IMR-90 (cell line): ENCODE data around the gene TMEM144. TPM values are rescaled to one million over a fixed set of nuclear protein-coding genes. Genes with fewer than 3 reads are reported as not detected.

Experiments used
- ATAC-seq: fragments of 200-7000 bp; cut with Tn5 transposase; 2 replicates; pipeline ENCODE4 v1.9.1; 2020; ENCODE audit warnings: low read depth, mild to moderate bottlenecking, moderate library complexity
- BruUV-seq: library from RNA; stranded (reverse); fragments of 400-500 nt; replicated peaks from 2 replicates; lab custom pipeline; 2021; lab: Mats Ljungman, UMichigan
- CTCF ChIA-PET: fragments of 300-600 bp; formaldehyde crosslinking; extraction: SDS; loops from one replicate; lab custom pipeline; 2021; ENCODE audit warnings: antibody characterized with exemption; lab: Yijun Ruan, JAX
- POLR2A ChIA-PET: fragments of 300-600 bp; sonication (Branson Sonifier 250); formaldehyde crosslinking; loops from one replicate; lab custom pipeline; 2022; ENCODE audit warnings: antibody characterized with exemption; ENCODE audit not compliant: unreplicated experiment; lab: Charles Lee
- DNase-seq: peaks from one replicate; pipeline ENCODE4 v3.0.0; 2013
- H2AFZ ChIP-seq: replicated peaks from 2 replicates; pipeline ENCODE3; 2013; ENCODE audit warnings: low read length, mild to moderate bottlenecking; ENCODE audit not compliant: poor library complexity
- H2AK5ac ChIP-seq: 2 replicates; pipeline ENCODE4 v1.6.1; 2013; ENCODE audit warnings: low read depth, low read length, inconsistent platforms
- H2AK9ac ChIP-seq: replicated peaks from 2 replicates; pipeline ENCODE3; 2013; ENCODE audit warnings: mild to moderate bottlenecking, low read depth, low read length, moderate library complexity; ENCODE audit not compliant: poor library complexity
- H2BK120ac ChIP-seq: 2 replicates; pipeline ENCODE4 v1.6.1; 2013; ENCODE audit warnings: low read depth, low read length, inconsistent platforms
- H2BK15ac ChIP-seq: 3 replicates; pipeline ENCODE4 v1.6.1; 2013; ENCODE audit warnings: low read depth, low read length, inconsistent platforms
- H2BK20ac ChIP-seq: 2 replicates; pipeline ENCODE4 v1.6.1; 2013; ENCODE audit warnings: low read depth, mild to moderate bottlenecking, inconsistent platforms, low read length, moderate library complexity
- H2BK5ac ChIP-seq: 2 replicates; pipeline ENCODE4 v1.6.1; 2013; ENCODE audit warnings: mild to moderate bottlenecking, low read depth, low read length, inconsistent platforms; ENCODE audit not compliant: poor library complexity, severe bottlenecking
- H3K14ac ChIP-seq: replicated peaks from 2 replicates; pipeline ENCODE4 v1.6.1; 2013; ENCODE audit warnings: low read depth, low read length, inconsistent platforms
- H3K18ac ChIP-seq: 2 replicates; pipeline ENCODE4 v1.6.1; 2013; ENCODE audit warnings: low read depth, low read length, control low read depth
- H3K23ac ChIP-seq: 2 replicates; pipeline ENCODE4 v1.6.1; 2013; ENCODE audit warnings: low read depth, low read length, inconsistent platforms
- H3K27ac ChIP-seq: 2 replicates; pipeline ENCODE4 v1.5.1; 2013; ENCODE audit warnings: mild to moderate bottlenecking, control low read depth, low read length; ENCODE audit not compliant: insufficient read depth
- H3K27me3 ChIP-seq: 2 replicates; pipeline ENCODE4 v1.6.1; 2013; ENCODE audit warnings: low read length; ENCODE audit not compliant: control insufficient read depth, insufficient read depth
- H3K36me3 ChIP-seq: 2 replicates; pipeline ENCODE4 v1.6.1; 2013; ENCODE audit warnings: low read length, mixed read lengths; ENCODE audit not compliant: control insufficient read depth, insufficient read depth
- H3K4ac ChIP-seq: 2 replicates; pipeline ENCODE4 v1.6.1; 2013; ENCODE audit warnings: low read depth, low read length, inconsistent platforms
- H3K4me1 ChIP-seq: 2 replicates; pipeline ENCODE4 v1.6.1; 2013; ENCODE audit warnings: low read length, mixed read lengths; ENCODE audit not compliant: control insufficient read depth, insufficient read depth
- H3K4me2 ChIP-seq: 2 replicates; pipeline ENCODE4 v1.6.1; 2013; ENCODE audit warnings: low read depth, mild to moderate bottlenecking, control low read depth, low read length, moderate library complexity
- H3K4me3 ChIP-seq: 2 replicates; pipeline ENCODE4 v1.5.1; 2013; ENCODE audit warnings: low read depth, mild to moderate bottlenecking, control low read depth, low read length, moderate library complexity; ENCODE audit not compliant: insufficient read depth
- H3K56ac ChIP-seq: 2 replicates; pipeline ENCODE4 v1.6.1; 2013; ENCODE audit warnings: low read length, inconsistent platforms; ENCODE audit not compliant: insufficient read depth; ENCODE audit errors: extremely low read depth
- H3K79me1 ChIP-seq, 2 experiments: 2 replicates each; pipeline ENCODE4 v1.6.1; 2013; ENCODE audit warnings: low read length in 2 of 2, inconsistent platforms in 1 of 2, low read depth in 1 of 2
- H3K9ac ChIP-seq: 2 replicates; pipeline ENCODE4 v1.6.1; 2013; ENCODE audit warnings: low read depth, low read length, control low read depth
- H3K9me1 ChIP-seq: 2 replicates; pipeline ENCODE4 v1.6.1; 2013; ENCODE audit warnings: low read length, inconsistent platforms; ENCODE audit not compliant: insufficient read depth
- H3K9me3 ChIP-seq: 2 replicates; pipeline ENCODE4 v1.6.1; 2013; ENCODE audit warnings: low read length; ENCODE audit not compliant: control insufficient read depth, insufficient read depth
- H4K20me1 ChIP-seq: 2 replicates; pipeline ENCODE4 v1.6.1; 2013; ENCODE audit warnings: low read length, inconsistent platforms; ENCODE audit not compliant: insufficient read depth
- H4K5ac ChIP-seq: 2 replicates; pipeline ENCODE4 v1.6.1; 2013; ENCODE audit warnings: mild to moderate bottlenecking, low read depth, low read length, control low read depth
- H4K8ac ChIP-seq, 2 experiments: 2 replicates each; pipeline ENCODE4 v1.6.1; 2013; ENCODE audit warnings: low read depth in 2 of 2, low read length in 2 of 2, control low read depth in 1 of 2, inconsistent platforms in 1 of 2
- H4K91ac ChIP-seq: 2 replicates; pipeline ENCODE4 v1.6.1; 2013; ENCODE audit warnings: low read depth, low read length, inconsistent platforms; ENCODE audit not compliant: insufficient read depth
- BHLHE40 ChIP-seq: fragments of 150-350 bp; IDR thresholded peaks from 2 replicates; pipeline ENCODE4 v1.6.1; 2016; ENCODE audit warnings: mild to moderate bottlenecking, low read depth, low read length
- CEBPB ChIP-seq: IDR thresholded peaks from 2 replicates; pipeline ENCODE4 v1.6.1; 2012; ENCODE audit warnings: low read depth, low read length, improper control_type of control experiment
- CHD1 ChIP-seq: IDR thresholded peaks from 2 replicates; pipeline ENCODE4 v1.6.1; 2012; ENCODE audit warnings: low read depth, low read length, improper control_type of control experiment
- ELK1 ChIP-seq: fragments of 150-350 bp; IDR thresholded peaks from 2 replicates; pipeline ENCODE4 v1.6.1; 2016; ENCODE audit warnings: low read depth, mild to moderate bottlenecking, low read length, moderate library complexity, borderline replicate concordance
- FOS ChIP-seq: fragments of 150-350 bp; IDR thresholded peaks from 2 replicates; pipeline ENCODE4 v1.6.1; 2016; ENCODE audit warnings: low read depth, low read length
- MAFK ChIP-seq: IDR thresholded peaks from 2 replicates; pipeline ENCODE4 v1.6.1; 2012; ENCODE audit warnings: low read depth, low read length, improper control_type of control experiment
- MAZ ChIP-seq: IDR thresholded peaks from 2 replicates; pipeline ENCODE4 v1.6.1; 2012; ENCODE audit warnings: low read depth, mild to moderate bottlenecking, low read length, improper control_type of control experiment, moderate library complexity, borderline replicate concordance
- MXI1 ChIP-seq: IDR thresholded peaks from 2 replicates; pipeline ENCODE4 v1.6.1; 2012; ENCODE audit warnings: low read depth, mild to moderate bottlenecking, low read length, moderate library complexity, borderline replicate concordance
- NFE2L2 ChIP-seq: fragments of 150-350 bp; IDR thresholded peaks from 2 replicates; pipeline ENCODE4 v1.6.1; 2016; ENCODE audit warnings: low read depth, mild to moderate bottlenecking, low read length
- POLR2A ChIP-seq: IDR thresholded peaks from 2 replicates; pipeline ENCODE4 v1.6.1; 2012; ENCODE audit warnings: mild to moderate bottlenecking, low read depth, low read length
- RAD21 ChIP-seq: IDR thresholded peaks from 2 replicates; pipeline ENCODE4 v1.6.1; 2012; ENCODE audit warnings: low read length, improper control_type of control experiment
- RCOR1 ChIP-seq: IDR thresholded peaks from 2 replicates; pipeline ENCODE4 v1.6.1; 2012; ENCODE audit warnings: mild to moderate bottlenecking, low read length, improper control_type of control experiment; ENCODE audit not compliant: insufficient replicate concordance
- RFX5 ChIP-seq: IDR thresholded peaks from 2 replicates; pipeline ENCODE4 v1.8.0; 2012; ENCODE audit warnings: low read depth, mild to moderate bottlenecking, low read length, moderate library complexity
- SMC3 ChIP-seq: fragments of 150-350 bp; IDR thresholded peaks from 2 replicates; pipeline ENCODE4 v1.6.1; 2016; ENCODE audit warnings: low read depth, mild to moderate bottlenecking, antibody characterized with exemption, low read length, moderate library complexity
- WGBS, 2 experiments: methylation state at CpG; one replicate each; pipeline versions ENCODE4 v1.1.5 to v1.1.7; 2013; ENCODE audit warnings: missing lambda C conversion rate in 2 of 2; ENCODE audit not compliant: insufficient read length in 1 of 2; ENCODE audit errors: extremely low coverage in 2 of 2; 5-methylcytosine and 5-hydroxymethylcytosine counted together
- dilution Hi-C: fragments of 300-500 bp; cut with HindIII; formaldehyde crosslinking; loops from one replicate; pipeline ENCODE4 v1.14.3; 2018; ENCODE audit warnings: low sequenced_read_pairs; ENCODE audit not compliant: unreplicated experiment
- in situ Hi-C: fragments of 300-500 bp; cut with MboI; formaldehyde crosslinking; loops from 3 replicates; pipeline ENCODE4 v1.14.3; 2019; ENCODE audit warnings: low sequenced_read_pairs, inconsistent platforms, mixed read lengths
- intact Hi-C: fragments of 100-400 bp; cut with micrococcal nuclease; formaldehyde crosslinking; loops from 2 replicates; pipeline ENCODE4 v1.10.0; 2022
- polyA plus RNA-seq, 3 experiments: library from polyadenylated mRNA; depleted of rRNA; stranded (reverse); fragments of >200 nt; gene quantifications; 2 replicates each; pipeline ENCODE4 v1.2.3, GENCODE V29; 2012; ENCODE audit warnings: low replicate concordance in 1 of 3
- total RNA-seq: library from RNA; depleted of rRNA; stranded (reverse); fragments of >200 nt; gene quantifications from 2 replicates; pipeline ENCODE4 v1.2.3, GENCODE V29; 2012
- TF ChIP-seq, protein P1 (sequence below): fragments of 150-350 bp; IDR thresholded peaks from 2 replicates; pipeline ENCODE4 v1.6.1; 2017; ENCODE audit warnings: mild to moderate bottlenecking, antibody characterized with exemption, low read length, low read depth
- TF ChIP-seq, protein P2 (sequence below): conservative IDR thresholded peaks from 2 replicates; pipeline ENCODE4 v1.5.1; 2012; ENCODE audit warnings: mild to moderate bottlenecking, low read depth, low read length, improper control_type of control experiment

TMEM144 gene
- total and polyA plus RNA-seq, 2 of the 4 experiments (the other 2 are of a cell fraction), result 0.58 to 2.2 TPM

DNA sequence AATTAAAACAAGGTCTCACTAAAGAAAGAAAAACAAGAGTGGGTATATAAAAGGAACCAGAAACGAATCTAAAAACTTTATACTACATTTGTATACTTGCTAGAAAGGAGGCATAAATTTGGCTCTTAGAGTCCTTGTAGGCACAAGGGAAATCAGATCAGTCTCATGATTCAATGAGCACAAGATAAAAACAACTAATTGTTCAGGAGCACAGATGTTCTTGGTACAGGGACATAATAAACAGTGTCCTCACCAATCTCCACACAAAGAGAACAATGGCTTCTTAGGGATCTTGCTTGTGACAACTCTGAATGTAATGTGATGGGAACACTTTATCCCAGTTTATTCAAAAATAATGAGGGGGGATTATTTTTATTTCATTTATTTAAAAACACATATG, 28.3 kb downstream of the TMEM144 start:
- ChIA-PET CTCF (no interaction called here), POLR2A (no interaction called here)
- WGBS, 2 experiments, result no CpG with 5 or more reads among the region's 1 CpG
- Histone ChIP-seq H3K4me1 (no peaks in the 10 kb centered on the region), H3K18ac (no peak overlapping the region), H2AK5ac (no peak overlapping the region), H3K27ac (no peak overlapping the region), H3K23ac (no peak overlapping the region), H3K9me1 (no peaks in the 10 kb centered on the region), H3K4me3 (no peak overlapping the region), H4K5ac (no peak overlapping the region), H3K4ac (no peak overlapping the region), H2AK9ac (no peak overlapping the region), H4K91ac (no peak overlapping the region), H2BK15ac (no peak overlapping the region), H4K8ac (no peak overlapping the region), H2AFZ (no peak overlapping the region), H4K20me1 (no peaks in the 10 kb centered on the region), H3K56ac (no peak overlapping the region), H2BK120ac (no peak overlapping the region), H3K4me2 (no peak overlapping the region), H3K14ac (no peak overlapping the region), H3K9me3 (no peaks in the 10 kb centered on the region), H2BK5ac (no peak overlapping the region), H2BK20ac (no peak overlapping the region), H3K27me3 (no peaks in the 10 kb centered on the region; the same call in 1 of the 2 replicates), H3K36me3 (no peaks in the 10 kb centered on the region), H3K79me1 (no peaks in the 10 kb centered on the region), H3K9ac (no peak overlapping the region)
- DNase-seq (no peak), ATAC-seq (no peak)
- intact Hi-C loops (no loop called here), dilution Hi-C loops (no loop called here), in situ Hi-C loops (no loop called here)
- BruUV-seq, result no TSS peak
- TF ChIP-seq CEBPB (no peak), POLR2A (no peak), ELK1 (no peak), MXI1 (no peak), SMC3 (no peak), RCOR1 (no peak), CHD1 (no peak), NFE2L2 (no peak), FOS (no peak), RAD21 (no peak), MAFK (no peak), RFX5 (no peak), MAZ (no peak), BHLHE40 (no peak)
- TF ChIP-seq, protein P1, sequence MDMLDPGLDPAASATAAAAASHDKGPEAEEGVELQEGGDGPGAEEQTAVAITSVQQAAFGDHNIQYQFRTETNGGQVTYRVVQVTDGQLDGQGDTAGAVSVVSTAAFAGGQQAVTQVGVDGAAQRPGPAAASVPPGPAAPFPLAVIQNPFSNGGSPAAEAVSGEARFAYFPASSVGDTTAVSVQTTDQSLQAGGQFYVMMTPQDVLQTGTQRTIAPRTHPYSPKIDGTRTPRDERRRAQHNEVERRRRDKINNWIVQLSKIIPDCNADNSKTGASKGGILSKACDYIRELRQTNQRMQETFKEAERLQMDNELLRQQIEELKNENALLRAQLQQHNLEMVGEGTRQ, result no peak
- TF ChIP-seq, protein P2, sequence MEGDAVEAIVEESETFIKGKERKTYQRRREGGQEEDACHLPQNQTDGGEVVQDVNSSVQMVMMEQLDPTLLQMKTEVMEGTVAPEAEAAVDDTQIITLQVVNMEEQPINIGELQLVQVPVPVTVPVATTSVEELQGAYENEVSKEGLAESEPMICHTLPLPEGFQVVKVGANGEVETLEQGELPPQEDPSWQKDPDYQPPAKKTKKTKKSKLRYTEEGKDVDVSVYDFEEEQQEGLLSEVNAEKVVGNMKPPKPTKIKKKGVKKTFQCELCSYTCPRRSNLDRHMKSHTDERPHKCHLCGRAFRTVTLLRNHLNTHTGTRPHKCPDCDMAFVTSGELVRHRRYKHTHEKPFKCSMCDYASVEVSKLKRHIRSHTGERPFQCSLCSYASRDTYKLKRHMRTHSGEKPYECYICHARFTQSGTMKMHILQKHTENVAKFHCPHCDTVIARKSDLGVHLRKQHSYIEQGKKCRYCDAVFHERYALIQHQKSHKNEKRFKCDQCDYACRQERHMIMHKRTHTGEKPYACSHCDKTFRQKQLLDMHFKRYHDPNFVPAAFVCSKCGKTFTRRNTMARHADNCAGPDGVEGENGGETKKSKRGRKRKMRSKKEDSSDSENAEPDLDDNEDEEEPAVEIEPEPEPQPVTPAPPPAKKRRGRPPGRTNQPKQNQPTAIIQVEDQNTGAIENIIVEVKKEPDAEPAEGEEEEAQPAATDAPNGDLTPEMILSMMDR, result no peak
